H9 (cell line): ENCODE data around the gene ARHGEF16. TPM values are rescaled to one million over a fixed set of nuclear protein-coding genes. Genes with fewer than 3 reads are reported as not detected.

Experiments used
- DNase-seq: peaks from one replicate; pipeline ENCODE4 v3.0.0-alpha.2; 2017
- H2AFZ ChIP-seq: one replicate; pipeline ENCODE4 v1.6.1; 2013; ENCODE audit warnings: mild to moderate bottlenecking, low read length, control low read depth, moderate library complexity
- H2AK5ac ChIP-seq: 2 replicates; pipeline ENCODE4 v1.6.1; 2013; ENCODE audit warnings: low read length, control low read depth, mixed read lengths; ENCODE audit not compliant: insufficient read length
- H2BK120ac ChIP-seq: one replicate; pipeline ENCODE4 v1.6.1; 2013; ENCODE audit warnings: low read depth, mild to moderate bottlenecking, low read length, control low read depth, inconsistent platforms; ENCODE audit not compliant: poor library complexity, severe bottlenecking
- H2BK12ac ChIP-seq: 2 replicates; pipeline ENCODE4 v1.6.1; 2013; ENCODE audit warnings: low read length, control low read depth, mixed read lengths, low read depth; ENCODE audit not compliant: insufficient read length
- H2BK15ac ChIP-seq: 2 replicates; pipeline ENCODE4 v1.6.1; 2013; ENCODE audit warnings: low read depth, low read length, control low read depth
- H2BK20ac ChIP-seq: one replicate; pipeline ENCODE4 v1.6.1; 2013; ENCODE audit warnings: low read depth, mild to moderate bottlenecking, low read length, control low read depth, inconsistent platforms; ENCODE audit not compliant: poor library complexity, severe bottlenecking
- H2BK5ac ChIP-seq: 2 replicates; pipeline ENCODE4 v1.6.1; 2013; ENCODE audit warnings: low read length, control low read depth, mixed read lengths; ENCODE audit not compliant: insufficient read length
- H3K14ac ChIP-seq: 2 replicates; pipeline ENCODE4 v1.6.1; 2013; ENCODE audit warnings: low read length, control low read depth; ENCODE audit not compliant: insufficient read depth
- H3K18ac ChIP-seq: 2 replicates; pipeline ENCODE4 v1.6.1; 2013; ENCODE audit warnings: low read depth, mild to moderate bottlenecking, mixed read lengths, low read length, control low read depth; ENCODE audit not compliant: insufficient read length
- H3K23ac ChIP-seq: 2 replicates; pipeline ENCODE4 v1.6.1; 2013; ENCODE audit warnings: low read length, control low read depth, mixed read lengths, low read depth; ENCODE audit not compliant: insufficient read length
- H3K23me2 ChIP-seq: 2 replicates; pipeline ENCODE4 v1.6.1; 2013; ENCODE audit warnings: low read depth, mild to moderate bottlenecking, mixed read lengths, low read length, control low read depth; ENCODE audit not compliant: insufficient read length, poor library complexity, severe bottlenecking
- H3K27ac ChIP-seq: 2 replicates; pipeline ENCODE4 v1.5.1; 2013; ENCODE audit warnings: low read length, control low read depth, mixed read lengths, low read depth; ENCODE audit not compliant: insufficient read length
- H3K27me3 ChIP-seq: 2 replicates; pipeline ENCODE4 v1.6.1; 2013; ENCODE audit warnings: low read length, control low read depth, inconsistent platforms; ENCODE audit not compliant: insufficient read depth
- H3K4ac ChIP-seq: 2 replicates; pipeline ENCODE4 v1.6.1; 2013; ENCODE audit warnings: low read depth, mild to moderate bottlenecking, control low read depth, inconsistent platforms, low read length, moderate library complexity
- H3K4me1 ChIP-seq: 2 replicates; pipeline ENCODE4 v1.6.1; 2013; ENCODE audit warnings: low read length, control low read depth, inconsistent platforms; ENCODE audit not compliant: insufficient read depth
- H3K4me2 ChIP-seq: 2 replicates; pipeline ENCODE4 v1.6.1; 2013; ENCODE audit warnings: low read length, control low read depth, mixed read lengths; ENCODE audit not compliant: insufficient read length, insufficient read depth
- H3K56ac ChIP-seq: 2 replicates; pipeline ENCODE4 v1.6.1; 2013; ENCODE audit warnings: low read depth, mild to moderate bottlenecking, mixed read lengths, low read length, control low read depth; ENCODE audit not compliant: insufficient read length
- H3K79me1 ChIP-seq: 2 replicates; pipeline ENCODE4 v1.6.1; 2013; ENCODE audit warnings: low read depth, mild to moderate bottlenecking, moderate library complexity, low read length, control low read depth, inconsistent platforms; ENCODE audit not compliant: insufficient read depth, poor library complexity, severe bottlenecking
- H3K79me2 ChIP-seq: 2 replicates; pipeline ENCODE4 v1.6.1; 2013; ENCODE audit warnings: low read length, control low read depth, inconsistent platforms; ENCODE audit not compliant: insufficient read depth
- H3K9ac ChIP-seq: 2 replicates; pipeline ENCODE4 v1.6.1; 2013; ENCODE audit warnings: low read length, control low read depth, mixed read lengths; ENCODE audit not compliant: insufficient read length; ENCODE audit errors: extremely low read depth
- H3K9me3 ChIP-seq: one replicate; pipeline ENCODE4 v1.6.1; 2013; ENCODE audit warnings: low read depth, low read length, inconsistent platforms; ENCODE audit not compliant: control insufficient read depth
- H3T11ph ChIP-seq: one replicate; pipeline ENCODE4 v1.6.1; 2013; ENCODE audit warnings: mild to moderate bottlenecking, low read length, control low read depth, inconsistent platforms
- H4K20me1 ChIP-seq: one replicate; pipeline ENCODE4 v1.6.1; 2013; ENCODE audit not compliant: control insufficient read depth, insufficient read length, insufficient read depth
- H4K5ac ChIP-seq: 2 replicates; pipeline ENCODE4 v1.6.1; 2013; ENCODE audit warnings: low read depth, mild to moderate bottlenecking, mixed read lengths, low read length, control low read depth; ENCODE audit not compliant: insufficient read length
- H4K8ac ChIP-seq: replicated peaks from 2 replicates; pipeline ENCODE4 v1.6.1; 2013; ENCODE audit warnings: low read length, control low read depth, mixed read lengths, low read depth; ENCODE audit not compliant: insufficient read length
- H4K91ac ChIP-seq: 2 replicates; pipeline ENCODE4 v1.6.1; 2013; ENCODE audit warnings: low read depth, mild to moderate bottlenecking, moderate library complexity, mixed read lengths, low read length, control low read depth; ENCODE audit not compliant: insufficient read length
- H3K27ac Mint-ChIP-seq, 3 experiments: 2 replicates in 2 of 3; 3 replicates in 1 of 3; pipeline ENCODE4 v1.8.0; 2020 to 2021; ENCODE audit warnings: mixed read lengths in 3 of 3, mild to moderate bottlenecking in 1 of 3, moderate library complexity in 1 of 3
- H3K27me3 Mint-ChIP-seq: 2 replicates; pipeline ENCODE4 v1.8.0; 2021; ENCODE audit warnings: low read depth, mild to moderate bottlenecking, moderate library complexity, mixed read lengths
- H3K36me3 Mint-ChIP-seq, 3 experiments: 2 replicates in 2 of 3; 3 replicates in 1 of 3; pipeline ENCODE4 v1.8.0; 2020 to 2021; ENCODE audit warnings: low read depth in 3 of 3, mixed read lengths in 3 of 3; ENCODE audit not compliant: insufficient read depth in 1 of 3
- H3K4me1 Mint-ChIP-seq, 2 experiments: 2 replicates each; pipeline ENCODE4 v1.8.0; 2020; ENCODE audit warnings: mixed read lengths in 2 of 2
- H3K4me3 Mint-ChIP-seq, 2 experiments: 2 replicates in 1 of 2; 3 replicates in 1 of 2; pipeline ENCODE4 v1.8.0; 2020 to 2021; ENCODE audit warnings: mild to moderate bottlenecking in 2 of 2, mixed read lengths in 2 of 2, moderate library complexity in 1 of 2
- H3K9me3 Mint-ChIP-seq, 2 experiments: 2 replicates in 1 of 2; 3 replicates in 1 of 2; pipeline ENCODE4 v1.8.0; 2020; ENCODE audit warnings: mild to moderate bottlenecking in 2 of 2, mixed read lengths in 2 of 2, moderate library complexity in 1 of 2
- WGBS: extraction: QIAGEN DNeasy Blood & Tissue Kit; methylation state at CpG from one replicate; pipeline ENCODE4 v1.1.7; 2013; ENCODE audit warnings: missing lambda C conversion rate, low lambda C conversion rate, mixed read lengths; ENCODE audit not compliant: insufficient read length; ENCODE audit errors: extremely low coverage; 5-methylcytosine and 5-hydroxymethylcytosine counted together
- total RNA-seq: library from RNA; stranded (reverse); gene quantifications from 2 replicates; pipeline ENCODE4 v1.2.1, GENCODE V29; 2021
- TF ChIP-seq, protein P1 (sequence below): fragments of 200-600 bp; sonication (generic); conservative IDR thresholded peaks from 3 replicates; pipeline ENCODE4 v1.8.0; 2021; ENCODE audit warnings: antibody characterized with exemption, mild to moderate bottlenecking

The ARHGEF16 gene
- total RNA-seq, 1 experiment from 2014 or later = 48.5 TPM

DNA sequence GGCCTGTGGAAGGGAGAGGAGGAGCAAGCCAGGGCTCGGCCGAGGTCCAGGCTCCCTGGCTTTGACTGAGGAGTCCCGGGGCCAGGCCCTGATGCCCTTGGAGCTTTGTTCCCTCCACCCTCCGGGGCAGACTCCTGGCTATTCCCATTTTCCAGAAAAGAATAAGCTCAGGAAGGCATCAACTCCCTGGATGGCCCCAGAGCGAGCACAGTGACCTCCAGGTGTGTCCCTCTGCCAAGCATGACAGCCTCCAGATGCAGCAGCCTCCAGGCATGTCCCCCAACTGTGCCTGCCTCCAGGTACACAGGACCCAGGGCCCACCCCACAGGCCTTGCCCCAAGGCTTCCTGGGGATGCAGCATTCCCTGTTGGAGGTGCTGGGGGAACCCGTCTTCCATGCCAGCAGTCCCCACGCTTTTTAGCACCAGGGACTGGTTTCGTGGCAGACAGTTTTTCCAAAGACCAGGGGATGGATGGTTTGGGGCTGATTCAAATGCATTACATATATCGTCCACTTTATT is 15.7 kb upstream of the ARHGEF16 start:
- no peak overlapping the region for H2BK120ac ChIP-seq
- H4K20me1 ChIP-seq = no peaks in the 10 kb centered on the region
- H3K27me3 ChIP-seq = no peaks in the 10 kb centered on the region; the same call in 1 of the 2 replicates
- WGBS = no CpG with 5 or more reads among the region's 9 CpGs
- Mint-ChIP-seq H3K4me3 (no peak overlapping the region), H3K36me3 (no peaks in the 10 kb centered on the region), H3K27me3 (peaks cover 9% of the 10 kb centered on the region), H3K4me1 (peaks cover 9 to 21% of the 10 kb centered on the region in 2 experiments; a peak in 3 of 4 replicates), H3K9me3 (no peaks in the 10 kb centered on the region), H3K27ac (no peak overlapping the region)
- H3K4me1 ChIP-seq = no peaks in the 10 kb centered on the region
- no peak overlapping the region for H3K4ac ChIP-seq
- H2AFZ ChIP-seq = no peak overlapping the region
- no peak overlapping the region for H3K14ac ChIP-seq
- no peak overlapping the region for H2AK5ac ChIP-seq
- no peak overlapping the region for H3K27ac ChIP-seq
- H2BK20ac ChIP-seq = no peak overlapping the region
- H3K23me2 ChIP-seq = peaks cover 4% of the 10 kb centered on the region
- TF ChIP-seq, protein P1, sequence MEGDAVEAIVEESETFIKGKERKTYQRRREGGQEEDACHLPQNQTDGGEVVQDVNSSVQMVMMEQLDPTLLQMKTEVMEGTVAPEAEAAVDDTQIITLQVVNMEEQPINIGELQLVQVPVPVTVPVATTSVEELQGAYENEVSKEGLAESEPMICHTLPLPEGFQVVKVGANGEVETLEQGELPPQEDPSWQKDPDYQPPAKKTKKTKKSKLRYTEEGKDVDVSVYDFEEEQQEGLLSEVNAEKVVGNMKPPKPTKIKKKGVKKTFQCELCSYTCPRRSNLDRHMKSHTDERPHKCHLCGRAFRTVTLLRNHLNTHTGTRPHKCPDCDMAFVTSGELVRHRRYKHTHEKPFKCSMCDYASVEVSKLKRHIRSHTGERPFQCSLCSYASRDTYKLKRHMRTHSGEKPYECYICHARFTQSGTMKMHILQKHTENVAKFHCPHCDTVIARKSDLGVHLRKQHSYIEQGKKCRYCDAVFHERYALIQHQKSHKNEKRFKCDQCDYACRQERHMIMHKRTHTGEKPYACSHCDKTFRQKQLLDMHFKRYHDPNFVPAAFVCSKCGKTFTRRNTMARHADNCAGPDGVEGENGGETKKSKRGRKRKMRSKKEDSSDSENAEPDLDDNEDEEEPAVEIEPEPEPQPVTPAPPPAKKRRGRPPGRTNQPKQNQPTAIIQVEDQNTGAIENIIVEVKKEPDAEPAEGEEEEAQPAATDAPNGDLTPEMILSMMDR = no peak
- H2BK5ac ChIP-seq = no peak overlapping the region
- no peak overlapping the region for H3K4me2 ChIP-seq
- no peak for DNase-seq
- no peak overlapping the region for H4K91ac ChIP-seq
- H2BK15ac ChIP-seq = no peak overlapping the region
- H4K5ac ChIP-seq = no peak overlapping the region
- no peak overlapping the region for H2BK12ac ChIP-seq
- no peaks in the 10 kb centered on the region for H3K9me3 ChIP-seq
- H3K79me2 ChIP-seq = no peaks in the 10 kb centered on the region
- H3K56ac ChIP-seq = no peak overlapping the region
- no peak overlapping the region for H3K23ac ChIP-seq
- H4K8ac ChIP-seq = no peak overlapping the region
- no peaks in the 10 kb centered on the region for H3K79me1 ChIP-seq
- H3T11ph ChIP-seq = no peak overlapping the region
- no peak overlapping the region for H3K18ac ChIP-seq
- H3K9ac ChIP-seq = no peak overlapping the region
